Fibroblast of skin of right biceps (primary cell): Measurements from ENCODE around the gene SNED1.

ENCODE experiments used
- DNase-seq: peaks from one replicate; pipeline ENCODE4 v3.0.0-alpha.2; 2013

SNED1 gene

DNA sequence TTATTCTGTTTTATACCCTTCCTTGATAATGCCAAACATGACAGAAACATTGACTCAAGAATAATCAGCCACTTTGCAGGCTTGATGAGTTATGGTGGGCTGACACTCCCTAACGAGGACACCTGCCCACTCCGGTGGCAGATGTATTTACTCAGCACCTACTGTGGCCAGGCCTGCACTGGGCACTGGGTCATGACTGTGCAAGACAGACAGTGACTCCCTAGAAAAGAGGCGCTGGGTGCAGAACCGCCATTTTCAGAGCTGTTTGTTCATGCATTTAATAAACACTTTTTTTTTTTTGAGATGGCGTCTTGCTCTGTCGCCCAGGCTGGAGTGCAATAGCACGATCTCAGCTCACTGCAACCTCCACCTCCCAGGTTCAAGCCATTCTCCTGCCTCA, 32.5 kb downstream of the SNED1 start:
- DNase-seq, result no peak

DNA sequence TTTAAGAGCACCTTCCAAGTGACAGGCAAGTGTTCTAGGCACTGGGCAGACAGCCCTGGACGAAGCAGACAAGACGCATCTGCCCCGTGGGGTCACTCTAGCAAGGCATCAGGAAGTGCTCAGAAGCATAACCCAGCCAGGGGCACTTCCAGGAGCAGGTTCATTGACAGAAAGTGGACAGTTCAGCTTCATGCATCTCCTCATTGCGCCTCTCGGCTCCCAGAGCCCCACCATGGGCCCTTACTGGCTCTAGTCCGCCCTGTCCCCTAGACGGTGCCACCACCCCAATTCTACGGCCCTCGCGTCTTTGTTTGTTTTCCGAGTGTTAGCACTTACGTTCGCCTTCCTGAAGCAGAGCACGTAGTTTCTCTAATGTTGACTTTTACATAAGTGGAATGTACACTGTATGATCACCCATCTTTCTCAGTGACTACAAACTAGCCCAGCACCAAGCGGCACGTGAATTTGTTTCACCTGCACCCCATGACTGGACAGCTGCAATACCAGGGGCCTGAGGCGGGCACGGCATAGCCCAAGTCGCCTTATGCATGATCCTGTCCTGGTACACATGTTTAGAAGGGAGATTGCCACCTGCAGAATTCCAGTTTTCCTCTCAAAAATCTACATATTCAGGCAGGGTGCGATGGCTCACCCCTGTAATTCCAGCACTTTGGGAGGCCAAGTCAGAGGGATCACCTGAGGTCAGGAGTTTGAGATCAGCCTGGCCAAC, 33.2 kb downstream of the SNED1 start:
- no peak for DNase-seq

DNA sequence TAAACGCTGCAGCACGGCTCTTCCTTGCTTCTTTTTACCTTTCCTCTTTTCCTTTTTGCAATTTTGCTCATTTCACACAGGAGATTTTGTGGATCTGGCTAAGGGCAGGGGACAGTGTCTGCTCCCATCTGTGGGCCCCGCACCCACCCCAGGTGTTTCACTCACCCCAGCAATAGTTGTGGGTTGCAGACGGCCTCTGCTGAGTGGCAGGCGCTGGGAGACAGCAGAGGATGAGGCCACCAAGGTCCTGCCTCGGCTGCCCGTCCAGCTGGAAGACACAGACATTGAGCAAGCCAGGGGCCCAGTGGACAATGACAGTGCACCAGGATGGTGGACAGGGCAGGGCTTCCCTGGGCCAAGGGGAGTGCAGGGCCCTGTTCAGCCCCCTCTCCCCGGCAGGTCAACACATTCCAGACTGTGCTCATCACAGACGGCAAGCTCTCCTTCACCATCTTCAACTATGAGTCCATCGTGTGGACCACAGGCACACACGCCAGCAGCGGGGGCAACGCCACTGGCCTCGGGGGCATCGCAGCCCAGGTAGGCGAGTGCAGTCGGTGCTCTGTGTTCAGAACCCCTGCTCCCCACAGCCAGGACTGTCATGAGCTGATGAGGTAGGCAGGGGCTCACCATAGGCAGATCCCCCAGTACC, 35.0 kb downstream of the SNED1 start:
- DNase-seq, result no peak

DNA sequence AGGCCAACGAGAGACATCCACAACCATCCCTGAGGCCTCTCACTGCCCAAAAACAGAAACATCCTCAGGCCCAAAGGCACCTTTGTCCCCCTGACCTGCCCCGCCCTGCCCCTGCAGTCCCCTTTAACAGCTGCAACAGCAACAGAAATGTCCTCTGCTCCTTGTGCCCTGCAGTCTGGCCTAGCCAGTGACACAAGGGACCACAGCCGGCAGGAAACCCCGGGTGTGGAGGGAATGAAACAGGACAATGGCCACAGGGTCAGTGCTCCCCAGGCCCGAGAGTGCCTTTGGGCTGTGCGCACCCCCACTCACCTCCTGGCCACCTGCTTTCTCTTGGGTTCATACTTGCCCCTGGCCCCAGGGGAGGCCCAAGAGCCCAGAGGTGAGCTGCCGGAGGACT, 35.6 kb downstream of the SNED1 start:
- no peak for DNase-seq

DNA sequence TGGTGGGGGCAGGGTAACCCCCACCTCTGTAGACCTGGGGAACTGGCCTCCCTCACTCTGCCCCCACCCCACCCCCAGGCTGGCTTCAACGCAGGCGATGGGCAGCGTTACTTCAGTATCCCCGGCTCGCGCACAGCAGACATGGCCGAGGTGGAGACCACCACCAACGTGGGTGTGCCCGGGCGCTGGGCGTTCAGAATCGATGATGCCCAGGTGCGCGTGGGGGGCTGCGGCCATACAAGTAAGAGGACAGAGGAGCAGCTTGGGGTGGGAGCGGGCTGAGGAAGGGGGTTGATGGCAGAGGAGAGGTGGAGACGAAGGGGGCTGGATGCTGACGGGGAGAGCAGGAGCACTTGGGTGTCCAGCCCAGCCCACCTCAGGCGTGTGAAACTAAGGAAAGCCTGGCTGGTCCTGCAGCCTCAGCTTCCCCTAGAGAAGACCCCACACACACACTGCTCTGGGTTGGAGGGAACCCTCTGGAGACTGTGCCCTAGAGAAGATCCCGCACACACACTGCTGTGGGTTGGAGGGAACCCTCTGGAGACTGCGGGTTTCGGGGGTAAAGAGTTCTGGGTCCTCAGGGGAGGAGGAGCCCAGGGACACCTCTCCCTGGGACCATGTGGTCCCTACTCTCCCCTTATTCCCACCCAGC, 36.2 kb downstream of the SNED1 start:
- no peak for DNase-seq

DNA sequence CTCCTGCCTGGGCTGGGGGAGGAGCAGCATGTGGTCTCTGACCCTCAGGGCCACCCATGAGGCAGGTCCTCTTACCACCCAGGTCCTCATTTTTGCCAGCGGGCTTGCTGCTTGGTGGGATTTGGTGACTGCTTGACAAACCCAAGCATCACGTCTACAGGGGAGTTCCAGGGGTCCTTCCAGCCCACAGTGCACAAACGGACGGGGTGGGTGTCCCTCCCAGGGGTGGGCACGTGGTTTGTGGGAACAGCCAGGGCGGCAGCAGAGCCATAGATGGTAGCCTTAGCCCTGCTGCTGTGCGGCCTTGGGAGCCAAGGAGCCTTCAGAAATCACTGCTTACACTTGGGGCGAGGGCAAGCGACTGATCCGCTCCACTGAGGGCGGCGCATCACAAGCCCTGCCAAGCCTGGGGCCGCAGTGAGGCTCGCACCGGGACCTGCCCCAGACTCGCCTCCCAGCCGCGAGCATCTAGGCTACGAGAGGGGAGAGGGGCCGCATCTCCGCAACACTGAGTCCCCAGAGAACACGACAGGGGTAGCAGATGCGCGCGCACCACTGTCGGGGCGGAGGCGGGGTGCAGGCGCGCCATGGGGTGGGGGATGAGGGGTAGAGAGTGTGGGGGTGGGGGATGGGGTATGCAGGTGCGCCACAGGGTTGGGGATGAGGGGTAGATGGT, 36.9 kb downstream of the SNED1 start:
- DNase-seq, result no peak

DNA sequence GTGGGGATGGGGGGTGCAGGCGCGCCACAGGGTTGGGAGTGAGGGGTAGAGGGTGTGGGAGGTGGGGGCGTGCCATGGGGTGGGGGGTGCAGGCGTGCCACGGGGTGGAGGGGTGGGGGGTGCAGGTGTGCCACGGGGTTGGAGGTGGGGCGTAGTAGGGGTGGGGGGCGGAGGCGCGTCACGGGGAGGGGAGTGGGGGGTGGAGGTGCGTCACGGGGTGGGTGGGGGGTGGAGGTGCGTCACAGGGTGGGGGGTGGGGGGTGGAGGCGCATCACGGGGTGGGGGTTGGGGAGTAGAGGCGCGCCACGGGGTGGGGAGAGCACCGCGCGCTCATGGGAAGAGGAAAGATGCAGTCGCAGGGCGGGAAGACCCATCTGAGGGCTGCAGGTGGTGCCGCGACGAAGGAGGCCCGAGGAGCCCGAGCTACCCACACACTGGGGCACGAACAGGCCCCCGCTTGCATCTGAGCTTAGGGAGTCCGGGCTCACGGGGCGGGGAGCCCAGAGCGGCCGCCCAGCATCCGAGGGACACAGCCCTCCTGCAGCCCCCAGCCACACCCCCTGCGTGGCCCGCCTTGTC, 37.5 kb downstream of the SNED1 start:
- DNase-seq, result no peak

DNA sequence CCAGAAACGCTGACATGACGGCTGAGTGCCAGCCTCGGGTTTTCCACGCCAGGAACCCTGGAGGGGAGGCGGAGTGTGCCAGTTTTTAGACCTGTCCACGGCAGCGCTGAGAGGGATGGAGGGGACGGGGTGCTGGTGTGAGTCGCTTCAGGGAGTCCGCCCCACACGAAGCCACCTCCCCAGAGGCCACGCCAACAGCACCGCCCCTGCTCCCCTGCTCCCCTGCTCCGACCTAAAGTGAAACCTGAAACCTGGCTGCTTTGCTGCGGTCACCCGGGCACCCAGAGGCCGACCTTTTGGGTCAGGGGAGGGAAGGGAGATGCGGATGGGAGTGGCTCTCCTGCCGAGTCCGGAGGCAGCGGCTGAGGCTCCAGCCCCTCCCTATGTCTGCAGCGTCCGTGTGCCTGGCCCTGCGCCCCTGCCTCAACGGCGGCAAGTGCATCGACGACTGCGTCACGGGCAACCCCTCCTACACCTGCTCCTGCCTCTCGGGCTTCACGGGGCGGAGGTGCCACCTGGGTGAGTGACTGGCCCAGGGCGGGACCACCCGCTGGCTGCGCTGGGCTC, 38.1 kb downstream of the SNED1 start:
- no peak for DNase-seq

DNA sequence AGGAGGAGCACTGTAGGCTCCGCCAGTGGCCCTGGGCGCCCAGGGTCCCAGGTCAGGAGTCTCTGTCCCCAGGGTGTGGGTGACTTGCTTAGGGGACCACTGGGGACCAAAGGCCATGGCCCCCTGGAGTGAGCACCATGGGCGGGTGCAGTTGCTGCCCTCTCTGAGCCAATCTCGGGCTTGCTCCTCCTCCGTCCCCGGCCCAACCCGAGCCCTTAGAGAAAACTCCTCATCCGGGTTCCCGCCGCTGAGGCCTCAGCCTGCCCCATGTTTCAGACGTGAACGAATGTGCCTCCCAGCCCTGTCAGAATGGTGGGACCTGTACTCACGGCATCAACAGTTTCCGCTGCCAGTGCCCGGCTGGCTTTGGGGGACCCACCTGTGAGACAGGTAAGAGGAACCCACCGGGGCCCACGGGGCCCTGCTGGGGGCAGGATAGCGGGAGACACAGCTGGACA, 38.6 kb downstream of the SNED1 start:
- DNase-seq, result no peak

DNA sequence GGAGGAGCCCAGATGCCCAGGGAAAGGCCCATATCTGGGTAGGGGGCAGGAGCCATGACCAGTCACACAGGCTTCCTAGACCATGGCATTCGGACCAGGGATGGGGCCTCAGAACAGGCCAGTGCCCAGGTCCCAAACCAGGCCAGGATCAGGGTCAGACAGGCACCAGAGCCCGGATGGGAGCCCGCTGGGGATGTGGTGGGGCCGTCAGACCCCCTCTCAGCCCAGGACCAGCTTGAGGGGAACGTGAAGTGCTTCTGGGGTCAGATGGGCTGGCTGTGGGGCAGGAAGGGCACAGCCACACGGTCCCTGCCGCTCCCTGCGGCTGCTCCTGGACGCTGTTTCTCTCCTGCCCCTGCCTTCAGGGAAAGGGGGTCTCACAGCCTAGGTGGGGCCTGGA, 39.1 kb downstream of the SNED1 start:
- DNase-seq, result no peak

DNA sequence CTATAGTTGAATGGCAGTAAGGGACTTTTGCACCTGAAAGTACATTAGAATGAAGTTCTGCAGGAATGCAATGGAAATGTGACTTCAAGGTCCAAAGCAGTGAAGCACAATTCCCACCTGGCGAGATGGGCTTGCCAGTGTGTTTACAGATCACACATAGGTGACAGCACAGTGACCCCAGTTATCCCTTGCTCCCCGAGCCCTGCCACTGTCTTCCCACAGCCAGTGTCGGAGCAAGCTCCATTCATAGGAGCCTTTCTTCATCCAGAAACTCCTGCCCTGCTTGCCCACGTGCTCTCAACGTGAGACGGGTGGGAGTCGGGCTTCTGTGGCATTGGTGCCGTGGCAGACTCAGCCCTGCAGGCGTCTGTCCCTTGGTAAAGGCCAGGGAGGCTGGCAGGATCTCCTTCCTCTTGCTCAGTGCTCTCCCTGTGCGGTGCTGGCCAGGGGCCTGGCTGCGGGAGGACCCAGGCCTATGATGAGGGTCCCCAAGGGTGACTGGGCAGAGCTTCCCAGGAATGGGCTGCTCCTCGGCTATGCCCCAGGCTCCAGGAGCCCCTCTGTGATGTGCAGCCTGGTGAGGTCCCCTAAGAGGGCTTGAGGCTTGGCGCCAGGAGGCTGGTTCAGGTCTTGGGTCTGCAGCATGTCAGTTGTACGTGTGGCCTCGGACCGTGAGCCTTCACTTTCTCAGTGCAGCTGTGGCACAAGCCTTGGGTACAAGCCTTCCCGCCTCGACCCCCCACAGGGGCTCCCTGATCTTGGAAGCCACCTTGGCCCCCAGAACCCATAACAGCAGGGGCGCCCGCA, 40.2 kb downstream of the SNED1 start:
- no peak for DNase-seq

DNA sequence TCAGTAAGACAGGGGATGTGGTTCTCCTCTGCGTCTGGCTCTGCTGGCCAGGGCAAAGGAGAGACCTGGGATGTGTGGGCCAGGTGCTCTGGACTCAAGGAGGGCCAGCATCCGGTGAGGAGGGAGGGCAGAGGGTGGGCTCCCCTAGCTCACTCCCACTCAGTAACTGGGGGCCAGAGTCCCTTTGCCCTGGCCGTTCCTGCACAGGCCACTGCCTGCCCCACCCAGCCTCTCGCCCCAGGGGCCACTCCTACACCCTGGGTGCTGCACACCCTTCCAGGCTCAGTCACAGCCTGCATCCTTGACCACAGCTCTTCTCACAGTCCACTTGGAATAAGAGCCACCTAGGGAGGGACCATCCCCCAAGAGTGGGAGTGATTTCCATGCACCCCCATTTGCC, 41.0 kb downstream of the SNED1 start:
- no peak for DNase-seq

DNA sequence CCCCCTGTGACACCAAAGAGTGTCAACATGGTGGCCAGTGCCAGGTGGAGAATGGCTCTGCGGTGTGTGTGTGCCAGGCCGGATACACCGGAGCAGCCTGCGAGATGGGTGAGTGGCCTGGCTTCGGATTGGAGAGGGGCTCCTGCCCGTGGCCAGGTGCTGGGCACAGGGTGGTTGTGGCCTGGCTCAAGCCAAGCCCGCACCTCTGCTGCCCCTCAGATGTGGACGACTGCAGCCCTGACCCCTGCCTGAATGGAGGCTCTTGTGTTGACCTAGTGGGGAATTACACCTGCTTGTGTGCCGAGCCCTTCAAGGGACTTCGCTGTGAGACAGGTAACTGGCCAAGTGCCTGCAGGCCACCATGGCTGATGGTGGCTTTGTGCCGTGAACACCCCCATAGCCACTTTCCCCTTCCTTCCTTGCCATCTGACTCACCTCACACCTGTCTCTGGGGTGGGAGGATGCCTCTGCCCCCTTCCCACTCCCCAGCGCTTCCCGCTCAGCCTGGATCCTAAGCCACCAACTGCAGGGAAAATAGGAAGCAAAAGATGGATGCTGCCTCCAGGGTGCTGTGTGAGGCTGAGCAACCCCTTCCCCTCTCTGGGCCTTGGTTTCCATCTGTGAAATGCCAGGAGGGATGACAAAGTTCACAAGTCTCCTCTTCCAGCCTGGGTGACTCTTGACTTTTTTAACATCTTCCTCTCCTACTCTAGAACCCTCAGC, 41.8 kb downstream of the SNED1 start:
- no peak for DNase-seq

DNA sequence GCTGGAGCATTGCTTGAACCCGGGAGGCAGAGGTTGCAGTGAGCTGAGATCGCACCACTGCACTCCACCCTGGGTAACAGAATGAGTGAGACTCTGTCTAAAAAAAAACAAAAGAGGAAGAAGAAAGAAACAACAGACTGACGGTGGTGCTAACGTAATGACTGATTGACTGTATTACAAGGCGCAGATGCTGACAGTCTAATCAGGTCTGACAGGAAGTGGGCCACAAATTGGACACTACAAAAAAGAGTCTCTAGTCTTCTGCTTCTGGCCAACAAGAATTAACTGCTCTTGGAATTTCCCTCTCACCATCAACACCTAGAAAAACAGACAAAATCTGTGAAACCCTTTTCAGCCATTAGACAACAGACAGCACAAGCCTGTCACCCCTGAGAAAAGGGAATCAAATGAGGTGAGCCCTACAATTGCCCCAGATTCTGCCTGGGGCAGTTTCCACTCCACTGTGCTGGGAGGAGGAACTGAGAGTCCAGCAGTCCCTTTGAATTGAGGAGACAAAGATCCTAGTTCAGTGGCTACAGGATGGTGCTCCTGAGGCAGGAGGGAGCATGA, 43.3 kb downstream of the SNED1 start:
- DNase-seq, result no peak

DNA sequence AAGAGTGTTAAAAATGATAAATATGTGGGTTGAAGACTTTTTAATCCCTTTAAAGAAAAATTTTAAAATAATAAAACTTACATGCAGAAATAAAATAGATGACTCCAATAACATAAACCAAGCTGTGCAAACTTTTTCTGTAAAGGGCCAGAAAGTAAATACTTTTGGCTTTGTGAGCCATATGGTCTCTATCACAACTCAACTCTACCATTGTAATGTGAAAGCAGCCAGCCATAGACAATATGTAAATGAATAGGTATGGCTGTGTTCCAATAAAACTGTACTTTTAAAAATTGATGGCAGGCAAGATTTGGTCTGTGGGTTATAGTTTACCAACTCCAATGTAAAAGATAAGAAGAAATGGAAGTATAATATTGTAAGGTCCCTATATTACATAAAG, 45.2 kb downstream of the SNED1 start:
- DNase-seq, result no peak

DNA sequence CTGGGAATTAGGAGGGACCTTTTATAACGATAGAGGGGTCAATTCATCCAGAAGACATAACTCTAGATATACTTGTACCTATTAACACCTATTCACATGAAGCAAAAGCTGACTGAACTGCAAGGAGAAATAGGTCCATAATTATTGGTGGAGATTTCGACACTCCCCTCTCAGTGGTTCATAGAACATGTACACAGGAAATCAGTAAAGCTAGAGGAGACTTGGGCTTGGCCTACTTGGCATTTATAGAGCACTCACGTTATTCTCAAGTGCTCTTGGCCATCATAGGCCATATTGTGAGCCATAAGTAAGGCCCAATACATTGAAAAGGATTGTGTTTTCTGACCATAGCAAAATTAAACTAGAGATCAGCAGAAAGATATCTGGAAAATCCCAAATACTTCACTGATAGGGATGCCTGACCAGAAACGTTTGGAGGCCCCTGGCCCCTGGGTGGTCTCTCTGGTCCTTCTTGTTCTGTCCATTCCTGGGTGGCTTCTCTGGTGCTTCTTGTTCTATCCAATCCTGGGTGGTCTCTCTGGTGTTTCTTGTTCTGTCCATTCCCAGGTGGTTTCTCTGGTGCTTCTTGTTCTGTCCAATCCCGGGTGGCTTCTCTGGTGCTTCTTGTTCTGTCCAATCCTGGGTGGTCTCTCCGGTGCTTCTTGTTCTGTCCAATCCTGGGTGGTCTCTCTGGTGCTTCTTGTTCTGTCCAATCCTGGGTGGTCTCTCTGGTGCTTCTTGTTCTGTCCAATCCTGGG, 49.0 kb downstream of the SNED1 start:
- DNase-seq, result no peak

DNA sequence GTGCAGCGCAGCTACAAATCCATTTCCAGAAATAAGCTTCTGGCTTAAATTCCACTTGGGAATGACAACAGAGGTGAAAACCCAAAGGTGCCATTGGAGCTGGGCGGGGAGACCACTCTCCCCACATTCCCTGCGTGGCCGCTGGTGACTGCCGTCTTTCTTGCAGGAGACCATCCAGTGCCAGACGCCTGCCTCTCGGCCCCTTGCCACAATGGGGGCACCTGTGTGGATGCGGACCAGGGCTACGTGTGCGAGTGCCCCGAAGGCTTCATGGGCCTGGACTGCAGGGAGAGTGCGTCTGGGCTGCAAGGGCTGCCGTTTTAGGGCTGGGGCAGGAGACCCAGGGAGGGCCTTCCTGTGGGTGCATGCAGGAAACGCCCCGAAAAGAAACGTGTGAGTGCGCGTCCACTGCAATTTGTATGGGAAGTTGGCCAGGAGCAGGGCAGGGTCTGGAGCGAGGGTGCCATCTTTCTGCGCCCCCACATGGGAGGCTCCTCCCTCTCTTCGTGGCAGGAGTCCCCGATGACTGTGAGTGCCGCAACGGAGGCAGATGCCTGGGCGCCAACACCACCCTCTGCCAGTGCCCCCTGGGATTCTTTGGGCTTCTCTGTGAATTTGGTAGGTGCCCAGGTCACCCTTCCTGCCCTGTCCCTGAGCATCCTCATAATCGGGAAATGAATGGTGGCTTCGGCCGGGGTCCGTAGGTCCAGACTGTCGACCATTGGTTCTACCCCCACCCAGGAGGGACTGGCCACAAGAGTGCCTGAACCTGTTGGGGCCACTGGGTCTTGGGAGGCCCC, 49.9 kb downstream of the SNED1 start:
- no peak for DNase-seq

DNA sequence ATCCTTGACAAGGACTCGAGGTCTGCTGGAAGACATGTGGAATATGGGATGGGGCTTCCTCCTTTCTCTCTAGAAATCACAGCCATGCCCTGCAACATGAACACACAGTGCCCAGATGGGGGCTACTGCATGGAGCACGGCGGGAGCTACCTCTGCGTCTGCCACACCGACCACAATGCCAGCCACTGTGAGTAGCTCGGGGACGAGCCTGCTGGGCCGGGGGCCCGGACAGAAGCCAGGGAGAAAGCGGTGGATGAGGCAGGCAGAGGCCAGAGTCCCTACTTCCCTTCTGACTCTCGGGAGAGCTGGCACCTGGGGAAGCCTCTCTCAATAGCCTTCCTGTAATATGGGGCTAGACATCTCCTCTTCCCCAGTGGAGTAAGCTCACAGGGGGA, 50.5 kb downstream of the SNED1 start:
- DNase-seq, result no peak
